Right hindlimb (tissue), 1 donor: ENCODE measurements around the gene NEURL1B.
"Not testable (repeated sequence)": the region's sequence is repeated elsewhere in the genome, so short reads cannot be mapped to it uniquely, and the experiment has no call there.

Experiments
- DNase-seq: peaks from one replicate; pipeline ENCODE4 v3.0.0-alpha.2; 2018

NEURL1B gene

GRCh38 chr5:172659570-172659908 is 18.5 kb downstream of the NEURL1B start:
- no peak for DNase-seq

GRCh38 chr5:172659909-172660628 is 19.0 kb downstream of the NEURL1B start:
- peak; percentile 83 for DNase-seq

GRCh38 chr5:172660974-172661373 is 19.9 kb downstream of the NEURL1B start:
- DNase-seq = no peak

- DNase-seq = no peak
These were observed 20.5 kb downstream of the NEURL1B start for GRCh38 chr5:172661526-172661925.

- no peak for DNase-seq
These were observed 21.5 kb downstream of the NEURL1B start for GRCh38 chr5:172662596-172662995.

GRCh38 chr5:172664018-172664417 is 23.0 kb downstream of the NEURL1B start:
- DNase-seq = no peak

- DNase-seq = no peak
These were observed 23.8 kb downstream of the NEURL1B start for GRCh38 chr5:172664681-172665541.

- no peak for DNase-seq
These were observed 25.2 kb downstream of the NEURL1B start for GRCh38 chr5:172666251-172666650.

- no peak for DNase-seq
These were observed 26.9 kb downstream of the NEURL1B start for GRCh38 chr5:172667786-172668593.

- DNase-seq = peak; percentile 52
These were observed 27.6 kb downstream of the NEURL1B start for GRCh38 chr5:172668594-172669071.

GRCh38 chr5:172669386-172670004 is 28.4 kb downstream of the NEURL1B start:
- DNase-seq = no peak

- DNase-seq = no peak
These were observed 28.9 kb downstream of the NEURL1B start for GRCh38 chr5:172670005-172670402.

- no peak for DNase-seq
These were observed 29.4 kb downstream of the NEURL1B start for GRCh38 chr5:172670444-172670843.

GRCh38 chr5:172671091-172671490 is 30.0 kb downstream of the NEURL1B start:
- DNase-seq = no peak

- no peak for DNase-seq
These were observed 31.6 kb downstream of the NEURL1B start for GRCh38 chr5:172672681-172673080.

- no peak for DNase-seq
These were observed 33.1 kb downstream of the NEURL1B start for GRCh38 chr5:172674155-172674554.

- DNase-seq = no peak
These were observed 35.9 kb downstream of the NEURL1B start for GRCh38 chr5:172676914-172677475.

GRCh38 chr5:172678362-172678874 is 37.4 kb downstream of the NEURL1B start:
- DNase-seq = not testable (repeated sequence)

GRCh38 chr5:172678902-172679301 is 37.8 kb downstream of the NEURL1B start:
- no peak for DNase-seq

GRCh38 chr5:172679628-172680212 is 38.7 kb downstream of the NEURL1B start:
- DNase-seq = no peak

- DNase-seq = no peak
These were observed 39.9 kb downstream of the NEURL1B start for GRCh38 chr5:172680921-172681320.

GRCh38 chr5:172681421-172681820 is 40.4 kb downstream of the NEURL1B start:
- DNase-seq = no peak
